Activated T-cell treated with anti-CD3 and anti-CD28 coated beads for 4 hours (primary cell): ENCODE data around the gene GRM5.

ENCODE experiments used
- DNase-seq: peaks from one replicate; pipeline ENCODE4 v3.0.0-alpha.2; 2020

The GRM5 gene

GRCh38 chr11:88692306-88693086 lies 373.3 kb downstream of the GRM5 start:
- DNase-seq: no peak

- DNase-seq: no peak
Measured at GRCh38 chr11:88689548-88690240, 376.1 kb downstream of the GRM5 start.

- DNase-seq: no peak
Measured at GRCh38 chr11:88683024-88683423, 382.8 kb downstream of the GRM5 start.

GRCh38 chr11:88680806-88681205 lies 385.0 kb downstream of the GRM5 start:
- DNase-seq: no peak

GRCh38 chr11:88666364-88666763 lies 399.4 kb downstream of the GRM5 start:
- no peak for DNase-seq

GRCh38 chr11:88657076-88657738 lies 408.6 kb downstream of the GRM5 start:
- no peak for DNase-seq

GRCh38 chr11:88656283-88656682 lies 409.5 kb downstream of the GRM5 start:
- DNase-seq: no peak

- no peak for DNase-seq
Measured at GRCh38 chr11:88655656-88656055, 410.1 kb downstream of the GRM5 start.

- DNase-seq: no peak
Measured at GRCh38 chr11:88655196-88655595, 410.6 kb downstream of the GRM5 start.

GRCh38 chr11:88651556-88651955 lies 414.2 kb downstream of the GRM5 start:
- DNase-seq: no peak

- DNase-seq: no peak
Measured at GRCh38 chr11:88644724-88645123, 421.1 kb downstream of the GRM5 start.

- DNase-seq: no peak
Measured at GRCh38 chr11:88632163-88632562, 433.6 kb downstream of the GRM5 start.

GRCh38 chr11:88631497-88631896 lies 434.3 kb downstream of the GRM5 start:
- no peak for DNase-seq

GRCh38 chr11:88629496-88629895 lies 436.3 kb downstream of the GRM5 start:
- DNase-seq: no peak

GRCh38 chr11:88626216-88626615 lies 439.6 kb downstream of the GRM5 start:
- no peak for DNase-seq

- DNase-seq: no peak
Measured at GRCh38 chr11:88623531-88623930, 442.3 kb downstream of the GRM5 start.

GRCh38 chr11:88620568-88621130 lies 445.1 kb downstream of the GRM5 start:
- no peak for DNase-seq

- DNase-seq: no peak
Measured at GRCh38 chr11:88619656-88620385, 446.0 kb downstream of the GRM5 start.

- DNase-seq: no peak
Measured at GRCh38 chr11:88619071-88619425, 446.7 kb downstream of the GRM5 start.

- DNase-seq: no peak
Measured at GRCh38 chr11:88618327-88619070, 447.3 kb downstream of the GRM5 start.

- no peak for DNase-seq
Measured at GRCh38 chr11:88617226-88617625, 448.6 kb downstream of the GRM5 start.

- no peak for DNase-seq
Measured at GRCh38 chr11:88604260-88604659, 461.5 kb downstream of the GRM5 start.
